OCI-LY7 (cell line): ENCODE measurements around the gene DHRS4L2. TPM values are rescaled to one million over a fixed set of nuclear protein-coding genes. Genes with fewer than 3 reads are reported as not detected.
A peak's percentile ranks its signal among the peaks of the same experiment; 100 is the strongest.
"Not testable (repeated sequence)": the region's sequence is repeated elsewhere in the genome, so short reads cannot be mapped to it uniquely, and the experiment has no call there.

Experiments used
- BruUV-seq: library from RNA; stranded (reverse); fragments of 400-500 nt; replicated peaks from 2 replicates; lab custom pipeline; 2021; lab: Mats Ljungman, UMichigan
- CTCF ChIA-PET: fragments of 300-600 bp; sonication (Branson Sonifier 250); formaldehyde crosslinking; loops from one replicate; lab custom pipeline; 2022; ENCODE audit warnings: antibody characterized with exemption; ENCODE audit not compliant: unreplicated experiment; lab: Charles Lee
- POLR2A ChIA-PET: fragments of 300-600 bp; sonication (Branson Sonifier 250); formaldehyde crosslinking; loops from one replicate; lab custom pipeline; 2022; ENCODE audit warnings: antibody characterized with exemption; lab: Charles Lee
- DNase-seq: peaks from one replicate; pipeline ENCODE4 v3.0.0-alpha.2; 2015; ENCODE audit warnings: low spot score
- H2AFZ ChIP-seq: fragments of 200-600 bp; sonication (generic), shearing (Covaris generic); 2 replicates; pipeline ENCODE4 v1.6.1; 2014; ENCODE audit warnings: mild to moderate bottlenecking, antibody characterized with exemption, low read length, moderate library complexity
- H3K27ac ChIP-seq: fragments of 200-600 bp; sonication (generic); 2 replicates; pipeline ENCODE4 v1.5.1; 2014; ENCODE audit warnings: mixed run types, low read depth, mild to moderate bottlenecking, moderate library complexity, low read length, inconsistent platforms; ENCODE audit not compliant: poor library complexity, severe bottlenecking
- H3K36me3 ChIP-seq: fragments of 200-600 bp; sonication (generic); 2 replicates; pipeline ENCODE4 v1.6.1; 2014; ENCODE audit warnings: mild to moderate bottlenecking, antibody characterized with exemption, low read length, moderate library complexity, mixed read lengths; ENCODE audit not compliant: insufficient read depth
- H3K4me1 ChIP-seq: fragments of 200-600 bp; sonication (generic); 2 replicates; pipeline ENCODE4 v1.5.1; 2014; ENCODE audit warnings: mild to moderate bottlenecking, low read length; ENCODE audit not compliant: insufficient read depth, poor library complexity, severe bottlenecking
- H3K4me2 ChIP-seq: fragments of 200-600 bp; sonication (generic); 2 replicates; pipeline ENCODE4 v1.6.1; 2014; ENCODE audit warnings: mild to moderate bottlenecking, low read length
- H3K4me3 ChIP-seq: fragments of 200-600 bp; sonication (generic); 2 replicates; pipeline ENCODE4 v1.5.1; 2014; ENCODE audit warnings: mild to moderate bottlenecking, low read depth, low read length; ENCODE audit not compliant: poor library complexity, severe bottlenecking
- H3K79me2 ChIP-seq: fragments of 200-600 bp; sonication (generic); 2 replicates; pipeline ENCODE4 v1.6.1; 2016; ENCODE audit warnings: low read depth, mild to moderate bottlenecking, low read length, moderate library complexity, mixed read lengths; ENCODE audit not compliant: insufficient read depth
- H3K9me2 ChIP-seq: fragments of 200-600 bp; sonication (generic); 2 replicates; pipeline ENCODE4 v1.6.1; 2016; ENCODE audit warnings: mild to moderate bottlenecking, low read length, mixed read lengths; ENCODE audit not compliant: insufficient read depth
- H3K9me3 ChIP-seq: fragments of 200-600 bp; sonication (generic); 2 replicates; pipeline ENCODE4 v1.6.1; 2014; ENCODE audit warnings: mild to moderate bottlenecking, mixed run types, low read length, mixed read lengths
- H4K20me1 ChIP-seq: fragments of 200-600 bp; sonication (generic); 2 replicates; pipeline ENCODE4 v1.6.1; 2014; ENCODE audit warnings: mild to moderate bottlenecking, antibody characterized with exemption, low read length, moderate library complexity, mixed read lengths; ENCODE audit not compliant: insufficient read depth
- CTCF ChIP-seq: fragments of 200-600 bp; sonication (generic); conservative IDR thresholded peaks from 2 replicates; pipeline ENCODE4 v1.5.1; 2014; ENCODE audit warnings: mild to moderate bottlenecking, antibody characterized with exemption, low read length, moderate library complexity, mixed read lengths
- intact Hi-C: fragments of 100-400 bp; cut with micrococcal nuclease; formaldehyde crosslinking; loops from one replicate; pipeline ENCODE4 v1.10.0; 2022; ENCODE audit not compliant: unreplicated experiment
- total RNA-seq, 2 experiments: library from RNA; depleted of rRNA in 1 of 2; stranded (reverse); fragments of >200 nt in 1 of 2; shearing (Covaris generic) in 1 of 2; gene quantifications; 2 replicates each; pipeline ENCODE4 v1.2.3, GENCODE V29; 2014 to 2022

DHRS4L2 gene
- total RNA-seq, 2 experiments from 2014 or later = 18.8 to 24.2 TPM

- H3K27ac ChIP-seq, H3K9me2 ChIP-seq, H3K79me2 ChIP-seq, H3K36me3 ChIP-seq, H3K4me2 ChIP-seq, BruUV-seq, POLR2A ChIA-PET, H2AFZ ChIP-seq, H3K9me3 ChIP-seq, H4K20me1 ChIP-seq, H3K4me1 ChIP-seq, DNase-seq, H3K4me3 ChIP-seq, CTCF ChIA-PET: not testable (repeated sequence)
- intact Hi-C loops = loop anchor here (5.0 kb wide), 1 partner anchor 59 kb away; no protein-coding TSS in a partner anchor
Observed at GRCh38 chr14:23973178-23973577, 15.6 kb upstream of the DHRS4L2 start.

GRCh38 chr14:23974041-23974440 is 14.7 kb upstream of the DHRS4L2 start:
- H3K9me3 ChIP-seq, DNase-seq, H3K9me2 ChIP-seq, H2AFZ ChIP-seq, H3K27ac ChIP-seq, H3K4me3 ChIP-seq, CTCF ChIA-PET, BruUV-seq, H3K79me2 ChIP-seq, H4K20me1 ChIP-seq, H3K4me1 ChIP-seq, H3K36me3 ChIP-seq, POLR2A ChIA-PET, H3K4me2 ChIP-seq: not testable (repeated sequence)
- intact Hi-C loops = loop anchor here (1.0 to 5.0 kb wide), 2 partner anchors 40 to 58 kb away; no protein-coding TSS in a partner anchor

- DNase-seq = peak; percentile 26
- CTCF ChIA-PET = interaction anchor here (0.5 kb wide), 1 partner anchor 11 kb away, joined by 3 read pairs; the partner anchor contains the start of gene DHRS4L2
- POLR2A ChIA-PET, H3K27ac ChIP-seq, H3K9me3 ChIP-seq, BruUV-seq, H3K4me1 ChIP-seq, H3K9me2 ChIP-seq, H2AFZ ChIP-seq, H3K36me3 ChIP-seq, H4K20me1 ChIP-seq, H3K4me3 ChIP-seq, H3K4me2 ChIP-seq, H3K79me2 ChIP-seq: not testable (repeated sequence)
- peak; percentile 60 for TF ChIP-seq CTCF
- intact Hi-C loops = loop anchor here (1.0 kb wide), 1 partner anchor 113 kb away; no protein-coding TSS in a partner anchor
Observed at GRCh38 chr14:23977208-23977607, 11.5 kb upstream of the DHRS4L2 start.

- intact Hi-C loops, DNase-seq, BruUV-seq, H3K9me3 ChIP-seq, H3K27ac ChIP-seq, H3K9me2 ChIP-seq, H3K4me3 ChIP-seq, H4K20me1 ChIP-seq, H3K36me3 ChIP-seq, H3K4me2 ChIP-seq, CTCF ChIA-PET, POLR2A ChIA-PET, H3K4me1 ChIP-seq, H3K79me2 ChIP-seq, H2AFZ ChIP-seq: not testable (repeated sequence)
Observed at GRCh38 chr14:23981951-23982813, 6.5 kb upstream of the DHRS4L2 start.
